22Rv1 (cell line): ENCODE results near the gene MSI2.

ENCODE experiments used
- CTCF ChIP-seq: fragments of 450-650 bp; IDR thresholded peaks from 2 replicates; pipeline ENCODE4 v1.5.1; 2017; ENCODE audit warnings: mild to moderate bottlenecking
- ZFX ChIP-seq: fragments of 450-650 bp; IDR thresholded peaks from 2 replicates; pipeline ENCODE4 v1.6.1; 2017; ENCODE audit warnings: antibody characterized with exemption, borderline replicate concordance

- TF ChIP-seq CTCF: no peak
- no peak for TF ChIP-seq ZFX
Measured at GRCh38 chr17:57704448-57704847, 448.1 kb downstream of the MSI2 start.
